ENCODE measurements around the gene PGM5. TPM values are rescaled to one million over a fixed set of nuclear protein-coding genes. Genes with fewer than 3 reads are reported as not detected.
"Not testable (repeated sequence)": the region's sequence is repeated elsewhere in the genome, so short reads cannot be mapped to it uniquely, and the experiment has no call there.

PGM5 gene
- total RNA-seq, 1 experiment from 2014 or later, result not detected

GRCh38 chr9:68412754-68413153 lies 56.3 kb downstream of the PGM5 start:
- H3K4me3 ChIP-seq (ENCODE audit: low read depth, low read length, poor library complexity, severe bottlenecking); DNase-seq (ENCODE audit: low spot score); H3K4me1 ChIP-seq (ENCODE audit: insufficient read depth, low read length, poor library complexity, severe bottlenecking); POLR2A ChIA-PET (ENCODE audit: low non-redundant PET); CTCF ChIA-PET; intact Hi-C loops (cut with micrococcal nuclease; ENCODE audit: unreplicated experiment); H3K27me3 ChIP-seq (replicated peaks; ENCODE audit: insufficient read depth, low read depth, low read length, poor library complexity); H3K27ac ChIP-seq (ENCODE audit: low read depth, low read length, poor library complexity, severe bottlenecking); H3K36me3 ChIP-seq (ENCODE audit: insufficient read depth, low read length, poor library complexity, severe bottlenecking); H3K9me3 ChIP-seq (ENCODE audit: low read depth, low read length, poor library complexity, severe bottlenecking); BruUV-seq (replicated peaks): not testable (repeated sequence)

- POLR2A ChIA-PET (ENCODE audit: low non-redundant PET); DNase-seq (ENCODE audit: low spot score); H3K27me3 ChIP-seq (replicated peaks; ENCODE audit: insufficient read depth, low read depth, low read length, poor library complexity); BruUV-seq (replicated peaks); H3K9me3 ChIP-seq (ENCODE audit: low read depth, low read length, poor library complexity, severe bottlenecking); CTCF ChIA-PET; H3K4me1 ChIP-seq (ENCODE audit: insufficient read depth, low read length, poor library complexity, severe bottlenecking); H3K4me3 ChIP-seq (ENCODE audit: low read depth, low read length, poor library complexity, severe bottlenecking); intact Hi-C loops (cut with micrococcal nuclease; ENCODE audit: unreplicated experiment); H3K27ac ChIP-seq (ENCODE audit: low read depth, low read length, poor library complexity, severe bottlenecking); H3K36me3 ChIP-seq (ENCODE audit: insufficient read depth, low read length, poor library complexity, severe bottlenecking): not testable (repeated sequence)
Observed at GRCh38 chr9:68415065-68415464, 58.7 kb downstream of the PGM5 start.

GRCh38 chr9:68416936-68417564 lies 60.6 kb downstream of the PGM5 start:
- BruUV-seq (replicated peaks), result no TSS peak
- intact Hi-C loops (cut with micrococcal nuclease; ENCODE audit: unreplicated experiment), result no loop called here
- Histone ChIP-seq H3K4me1 (ENCODE audit: insufficient read depth, low read length, poor library complexity, severe bottlenecking) (no peaks in the 10 kb centered on the region), H3K27ac (ENCODE audit: low read depth, low read length, poor library complexity, severe bottlenecking) (no peak overlapping the region), H3K36me3 (ENCODE audit: insufficient read depth, low read length, poor library complexity, severe bottlenecking) (no peaks in the 10 kb centered on the region), H3K4me3 (ENCODE audit: low read depth, low read length, poor library complexity, severe bottlenecking) (no peak overlapping the region), H3K9me3 (ENCODE audit: low read depth, low read length, poor library complexity, severe bottlenecking) (no peaks in the 10 kb centered on the region), H3K27me3 (replicated peaks; ENCODE audit: insufficient read depth, low read depth, low read length, poor library complexity) (peaks cover 6% of the 10 kb centered on the region)
- DNase-seq (ENCODE audit: low spot score), result peak; percentile 21
- ChIA-PET POLR2A (ENCODE audit: low non-redundant PET) (no interaction called here), CTCF (interaction anchor here (1.0 kb wide), 1 partner anchor 16 kb away, joined by 3 read pairs; no protein-coding TSS in a partner anchor)
- TF ChIP-seq CTCF (conservative IDR thresholded peaks at IDR 0.05; ENCODE audit: low read depth, low read length), result peak; percentile 47
- TF ChIP-seq EZH2 (IDR thresholded peaks at IDR 0.05; ENCODE audit: borderline replicate concordance, low read depth, low read length, poor library complexity, severe bottlenecking), result no peak

- Histone ChIP-seq H3K36me3 (ENCODE audit: insufficient read depth, low read length, poor library complexity, severe bottlenecking) (no peaks in the 10 kb centered on the region), H3K4me1 (ENCODE audit: insufficient read depth, low read length, poor library complexity, severe bottlenecking) (no peaks in the 10 kb centered on the region), H3K9me3 (ENCODE audit: low read depth, low read length, poor library complexity, severe bottlenecking) (no peaks in the 10 kb centered on the region), H3K27ac (ENCODE audit: low read depth, low read length, poor library complexity, severe bottlenecking) (no peak overlapping the region), H3K4me3 (ENCODE audit: low read depth, low read length, poor library complexity, severe bottlenecking) (no peak overlapping the region), H3K27me3 (replicated peaks; ENCODE audit: insufficient read depth, low read depth, low read length, poor library complexity) (peaks cover 6% of the 10 kb centered on the region)
- ChIA-PET POLR2A (ENCODE audit: low non-redundant PET) (no interaction called here), CTCF (interaction anchor here (1.0 kb wide), 1 partner anchor 16 kb away, joined by 3 read pairs; no protein-coding TSS in a partner anchor)
- BruUV-seq (replicated peaks), result no TSS peak
- intact Hi-C loops (cut with micrococcal nuclease; ENCODE audit: unreplicated experiment), result no loop called here
- no peak for TF ChIP-seq CTCF (conservative IDR thresholded peaks at IDR 0.05; ENCODE audit: low read depth, low read length)
- TF ChIP-seq EZH2 (IDR thresholded peaks at IDR 0.05; ENCODE audit: borderline replicate concordance, low read depth, low read length, poor library complexity, severe bottlenecking), result no peak
- no peak for DNase-seq (ENCODE audit: low spot score)
Observed at GRCh38 chr9:68417762-68418161, 61.4 kb downstream of the PGM5 start.

Data from A673 (cell line).